ENCODE data around the gene NUP205.
A peak's percentile ranks its signal among the peaks of the same experiment; 100 is the strongest.

NUP205 gene

DNA sequence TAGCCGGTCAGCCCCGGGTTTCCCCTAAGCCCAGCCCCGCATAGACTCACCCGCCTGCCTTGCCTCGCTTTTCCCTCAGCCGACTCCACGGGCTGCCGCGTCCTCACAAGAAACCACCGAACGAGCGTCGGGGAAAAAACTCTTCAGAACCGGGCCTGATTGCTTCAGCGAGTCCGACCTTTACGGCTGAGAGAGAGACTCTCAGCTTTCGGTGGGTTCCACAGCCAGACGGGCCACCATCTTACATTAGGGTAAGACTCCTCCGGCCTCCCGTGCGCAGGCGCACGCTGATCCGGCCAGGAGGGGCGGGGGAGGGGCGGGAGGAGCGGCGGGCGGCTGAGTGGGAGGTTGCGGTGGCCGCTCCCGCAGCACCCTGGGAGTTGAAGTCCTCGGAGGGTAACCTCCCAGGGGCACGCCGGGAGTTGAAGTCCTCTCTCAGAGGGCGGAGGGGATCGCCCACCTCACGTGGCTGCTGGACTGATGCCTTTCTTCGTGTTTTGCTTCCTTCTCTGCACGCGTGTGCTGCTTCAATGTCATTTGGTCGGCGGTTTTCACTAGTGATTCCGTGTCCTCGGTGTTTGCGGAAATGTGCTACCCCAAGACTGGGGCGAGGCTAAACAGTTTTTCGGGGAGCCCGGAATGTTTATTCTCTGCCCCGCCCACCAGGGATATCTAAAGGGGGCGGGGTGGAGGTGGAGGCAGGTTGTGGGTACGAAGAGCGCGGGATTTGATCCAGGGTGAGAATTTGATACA lies 47.7 kb upstream of the NUP205 start, which contains the start of gene CNOT4:
TSS of gene CNOT4 (minus strand) at position 264 of the 753 bp plus-strand sequence. CDS start 71,771 bp downstream, outside the sequence.
- no peaks in the 10 kb centered on the region for H3K36me3 ChIP-seq (ENCODE audit: insufficient read depth, low read length)
- TF ChIP-seq EZH2 (IDR thresholded peaks at IDR 0.05; ENCODE audit: borderline replicate concordance, low read depth, low read length, severe bottlenecking): no peak
- TF ChIP-seq, protein P1, sequence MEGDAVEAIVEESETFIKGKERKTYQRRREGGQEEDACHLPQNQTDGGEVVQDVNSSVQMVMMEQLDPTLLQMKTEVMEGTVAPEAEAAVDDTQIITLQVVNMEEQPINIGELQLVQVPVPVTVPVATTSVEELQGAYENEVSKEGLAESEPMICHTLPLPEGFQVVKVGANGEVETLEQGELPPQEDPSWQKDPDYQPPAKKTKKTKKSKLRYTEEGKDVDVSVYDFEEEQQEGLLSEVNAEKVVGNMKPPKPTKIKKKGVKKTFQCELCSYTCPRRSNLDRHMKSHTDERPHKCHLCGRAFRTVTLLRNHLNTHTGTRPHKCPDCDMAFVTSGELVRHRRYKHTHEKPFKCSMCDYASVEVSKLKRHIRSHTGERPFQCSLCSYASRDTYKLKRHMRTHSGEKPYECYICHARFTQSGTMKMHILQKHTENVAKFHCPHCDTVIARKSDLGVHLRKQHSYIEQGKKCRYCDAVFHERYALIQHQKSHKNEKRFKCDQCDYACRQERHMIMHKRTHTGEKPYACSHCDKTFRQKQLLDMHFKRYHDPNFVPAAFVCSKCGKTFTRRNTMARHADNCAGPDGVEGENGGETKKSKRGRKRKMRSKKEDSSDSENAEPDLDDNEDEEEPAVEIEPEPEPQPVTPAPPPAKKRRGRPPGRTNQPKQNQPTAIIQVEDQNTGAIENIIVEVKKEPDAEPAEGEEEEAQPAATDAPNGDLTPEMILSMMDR (IDR thresholded peaks at IDR 0.05; ENCODE audit: borderline replicate concordance, extremely low read depth, low read length, poor library complexity, severe bottlenecking): no peak
- no peaks in the 10 kb centered on the region for H3K9me3 ChIP-seq (ENCODE audit: insufficient read depth, low read length, severe bottlenecking)
- peaks cover 5% of the 10 kb centered on the region; the same call in 1 of the 2 replicates for H4K20me1 ChIP-seq (ENCODE audit: insufficient read depth, low read length)
- peak within 1 kb of the TSS; percentile 77 for H3K4me2 ChIP-seq (ENCODE audit: insufficient read depth, low read length)
- DNase-seq: peak; percentile 97
- H3K79me2 ChIP-seq (ENCODE audit: insufficient read depth, low read length): peaks cover 47% of the 10 kb centered on the region
- no peaks in the 10 kb centered on the region for H3K27me3 ChIP-seq (ENCODE audit: insufficient read depth, low read length, poor library complexity)
- peak within 1 kb of the TSS; percentile 97 for H2AFZ ChIP-seq (ENCODE audit: low read depth, low read length)
- H3K4me1 ChIP-seq (ENCODE audit: insufficient read depth, low read length): peaks cover 28% of the 10 kb centered on the region
- peak within 1 kb of the TSS; percentile 77 for H3K9ac ChIP-seq (ENCODE audit: low read depth, low read length)
- H3K27ac ChIP-seq (ENCODE audit: low read length): peak within 1 kb of the TSS; percentile 96
- peak within 1 kb of the TSS; percentile 55 to 77 for H3K4me3 ChIP-seq (ENCODE audit: low read depth in 1 of 2, low read length in 2 of 2)
- ATAC-seq (ENCODE audit: insufficient read depth, low read depth): peak; percentile 92

DNA sequence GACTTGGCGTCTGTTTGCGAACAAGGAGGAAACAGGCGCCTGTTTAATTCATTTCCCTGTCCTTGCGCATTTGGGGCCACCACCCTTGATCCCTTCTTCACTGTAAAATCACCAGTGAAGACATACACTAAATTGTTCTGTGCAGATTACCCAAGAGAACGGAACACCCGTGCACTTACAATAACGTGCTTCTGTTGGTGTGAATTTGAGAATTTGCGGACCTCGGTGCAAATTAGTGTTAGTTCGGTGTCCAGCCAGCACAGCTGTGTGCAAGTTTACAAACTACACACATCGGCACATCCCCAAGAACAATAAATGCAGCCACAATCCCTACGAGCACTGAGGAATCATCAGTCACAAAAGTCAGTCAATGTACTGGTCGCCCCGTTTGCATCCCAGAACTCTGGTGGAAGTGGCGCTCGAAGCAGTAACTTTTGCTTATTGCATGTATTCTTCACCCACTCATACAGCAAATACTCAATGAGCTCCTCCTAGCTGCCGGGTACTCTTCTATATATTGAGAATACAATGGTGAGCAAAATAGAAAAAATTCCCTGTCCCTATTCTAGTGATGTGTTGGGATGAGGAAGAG lies 47.0 kb upstream of the NUP205 start:
- Histone ChIP-seq H3K27me3 (ENCODE audit: insufficient read depth, low read length, poor library complexity) (no peaks in the 10 kb centered on the region), H3K79me2 (ENCODE audit: insufficient read depth, low read length) (peaks cover 41% of the 10 kb centered on the region), H3K9ac (ENCODE audit: low read depth, low read length) (peak overlapping the region; percentile 77), H3K36me3 (ENCODE audit: insufficient read depth, low read length) (no peaks in the 10 kb centered on the region), H3K27ac (ENCODE audit: low read length) (peak overlapping the region; percentile 20), H3K4me2 (ENCODE audit: insufficient read depth, low read length) (peak overlapping the region; percentile 77), H3K9me3 (ENCODE audit: insufficient read depth, low read length, severe bottlenecking) (no peaks in the 10 kb centered on the region), H3K4me1 (ENCODE audit: insufficient read depth, low read length) (peaks cover 28% of the 10 kb centered on the region), H4K20me1 (ENCODE audit: insufficient read depth, low read length) (peaks cover 5% of the 10 kb centered on the region; the same call in 1 of the 2 replicates), H2AFZ (ENCODE audit: low read depth, low read length) (peak overlapping the region; percentile 93), H3K4me3 (ENCODE audit: low read depth in 1 of 2, low read length in 2 of 2) (peak overlapping the region; percentile 31 to 77; a peak in 3 of 4 replicates)
- ATAC-seq (ENCODE audit: insufficient read depth, low read depth) (no peak), DNase-seq (peak; percentile 15)
- TF ChIP-seq, protein P1 (IDR thresholded peaks at IDR 0.05; ENCODE audit: borderline replicate concordance, extremely low read depth, low read length, poor library complexity, severe bottlenecking): peak; percentile 18
- TF ChIP-seq EZH2 (IDR thresholded peaks at IDR 0.05; ENCODE audit: borderline replicate concordance, low read depth, low read length, severe bottlenecking): no peak

DNA sequence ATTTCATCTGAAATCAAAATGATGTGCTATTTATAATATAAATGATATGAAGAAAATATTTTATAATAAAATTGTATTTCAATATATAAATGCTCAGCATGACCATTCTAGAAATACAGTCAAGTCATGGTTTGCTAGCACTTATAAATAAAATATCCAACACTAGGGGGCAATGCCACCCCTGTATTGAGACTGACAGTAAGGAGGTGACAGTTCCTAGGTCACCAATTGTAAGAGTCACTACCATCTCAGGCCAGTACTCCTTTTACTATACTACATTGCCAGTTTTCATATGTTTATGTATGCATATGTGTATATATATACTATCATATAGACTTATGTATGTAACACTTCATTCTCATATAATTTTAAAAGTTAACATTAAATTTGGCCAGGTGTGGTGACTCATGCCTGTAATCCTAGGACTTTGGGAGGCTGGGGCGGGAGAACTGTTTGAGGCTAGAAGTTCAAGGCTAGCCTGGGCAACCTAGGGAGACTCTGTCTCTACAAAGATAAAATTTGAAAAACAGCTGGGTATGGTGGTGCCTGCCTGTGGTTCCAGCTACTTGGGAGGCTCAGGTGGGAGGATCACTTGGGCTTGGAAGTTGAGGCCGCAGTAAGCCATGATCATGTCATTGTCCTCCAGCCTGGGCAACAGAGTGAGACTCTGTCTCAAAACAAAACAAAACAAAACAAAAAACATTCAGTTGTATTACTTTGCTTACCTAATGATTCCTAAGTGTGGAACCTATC lies 45.4 kb upstream of the NUP205 start:
- Histone ChIP-seq H3K79me2 (ENCODE audit: insufficient read depth, low read length) (peaks cover 26% of the 10 kb centered on the region), H3K4me1 (ENCODE audit: insufficient read depth, low read length) (peaks cover 22% of the 10 kb centered on the region), H3K4me3 (ENCODE audit: low read depth in 1 of 2, low read length in 2 of 2) (no peak overlapping the region), H3K27me3 (ENCODE audit: insufficient read depth, low read length, poor library complexity) (no peaks in the 10 kb centered on the region), H2AFZ (ENCODE audit: low read depth, low read length) (no peak overlapping the region), H4K20me1 (ENCODE audit: insufficient read depth, low read length) (peaks cover 5% of the 10 kb centered on the region; the same call in 1 of the 2 replicates), H3K9me3 (ENCODE audit: insufficient read depth, low read length, severe bottlenecking) (no peaks in the 10 kb centered on the region), H3K4me2 (ENCODE audit: insufficient read depth, low read length) (no peak overlapping the region), H3K36me3 (ENCODE audit: insufficient read depth, low read length) (no peaks in the 10 kb centered on the region), H3K9ac (ENCODE audit: low read depth, low read length) (no peak overlapping the region), H3K27ac (ENCODE audit: low read length) (no peak overlapping the region)
- TF ChIP-seq EZH2 (IDR thresholded peaks at IDR 0.05; ENCODE audit: borderline replicate concordance, low read depth, low read length, severe bottlenecking): no peak
- TF ChIP-seq, protein P1 (IDR thresholded peaks at IDR 0.05; ENCODE audit: borderline replicate concordance, extremely low read depth, low read length, poor library complexity, severe bottlenecking): peak; percentile 67
- peak; percentile 27; the same call in 2 of the 3 replicates for ATAC-seq (ENCODE audit: insufficient read depth, low read depth)
- peak; percentile 44 for DNase-seq

All from DND-41 (cell line).